Heart left ventricle (tissue), 13 donors: ENCODE measurements around the gene WWOX.

ENCODE experiments used
- POLR2A ChIP-seq, 2 donors: fragments of 450-650 bp; IDR thresholded peaks; one replicate each; pipeline ENCODE4 v1.6.1; 2017; ENCODE audit warnings: antibody characterized with exemption in 2 of 2, mild to moderate bottlenecking in 2 of 2, moderate library complexity in 2 of 2
- TF ChIP-seq, protein P1 (sequence below), 12 donors: fragments of 200-600 bp; sonication (generic) in 4 of 12; IDR thresholded peaks; one replicate each; pipeline versions ENCODE4 v1.5.0 to v1.8.0; 2018 to 2022; ENCODE audit warnings: antibody characterized with exemption in 12 of 12, mild to moderate bottlenecking in 5 of 12
- donor health status: ischemic (EF 13 %, LVEDD 7.1; RV severe dilation, severe dysfunction).
- donor health status: DM: no; HTN: yes; CAD: no.
- donor health status: DM: no; HTN: no; CAD: no.
- donor health status: ischemic (EF 25% LVEDD 6.9; RV normal size, moderate dysfunction).
- donor health status: ischemic (EF 25% LVEDD 5.7; RV mildly dilated, moderate dysfunction).
- donor health status: ischemic (EF 35%, LVEDD 5.7; RV mildly dilated, moderate dysfunction).
- donor health status: nonischemic (EF 11% LVEDD 7.7; RV severe dilation, severe dysfunction).
- donor health status: DM: yes; HTN: yes; CAD: no.
- donor health status: PGD.
- donor health status: ischemic (EF 29% LVEDD 5.4; RV normal size, mild dysfunction).
- donor health status: nonischemic (EF 23%, LVEDD 6.1; RV moderate dilation, normal function).

DNA sequence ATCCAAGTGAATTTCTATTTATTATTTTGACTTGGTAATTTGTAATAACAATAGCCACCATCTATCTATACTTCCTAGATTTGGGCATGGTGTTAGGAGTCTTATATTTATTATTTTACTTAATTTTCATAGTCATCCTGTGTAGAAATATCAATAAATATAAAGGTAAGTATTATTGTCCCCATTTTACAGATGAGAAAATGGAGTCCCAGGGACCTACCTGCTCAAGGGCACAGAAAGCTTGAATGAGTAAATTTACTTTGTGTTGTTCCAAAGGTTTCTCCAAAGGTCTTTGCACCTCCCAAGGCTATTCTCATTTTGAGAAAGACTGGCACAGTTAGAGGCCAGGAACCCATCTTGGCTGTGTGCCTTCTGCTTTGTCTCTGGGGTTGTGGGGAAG lies 738.3 kb downstream of the WWOX start:
- TF ChIP-seq, protein P1, sequence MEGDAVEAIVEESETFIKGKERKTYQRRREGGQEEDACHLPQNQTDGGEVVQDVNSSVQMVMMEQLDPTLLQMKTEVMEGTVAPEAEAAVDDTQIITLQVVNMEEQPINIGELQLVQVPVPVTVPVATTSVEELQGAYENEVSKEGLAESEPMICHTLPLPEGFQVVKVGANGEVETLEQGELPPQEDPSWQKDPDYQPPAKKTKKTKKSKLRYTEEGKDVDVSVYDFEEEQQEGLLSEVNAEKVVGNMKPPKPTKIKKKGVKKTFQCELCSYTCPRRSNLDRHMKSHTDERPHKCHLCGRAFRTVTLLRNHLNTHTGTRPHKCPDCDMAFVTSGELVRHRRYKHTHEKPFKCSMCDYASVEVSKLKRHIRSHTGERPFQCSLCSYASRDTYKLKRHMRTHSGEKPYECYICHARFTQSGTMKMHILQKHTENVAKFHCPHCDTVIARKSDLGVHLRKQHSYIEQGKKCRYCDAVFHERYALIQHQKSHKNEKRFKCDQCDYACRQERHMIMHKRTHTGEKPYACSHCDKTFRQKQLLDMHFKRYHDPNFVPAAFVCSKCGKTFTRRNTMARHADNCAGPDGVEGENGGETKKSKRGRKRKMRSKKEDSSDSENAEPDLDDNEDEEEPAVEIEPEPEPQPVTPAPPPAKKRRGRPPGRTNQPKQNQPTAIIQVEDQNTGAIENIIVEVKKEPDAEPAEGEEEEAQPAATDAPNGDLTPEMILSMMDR (IDR thresholded peaks at IDR 0.05), result no peak
- no peak for TF ChIP-seq POLR2A (IDR thresholded peaks at IDR 0.05)
